K562 (cell line): ENCODE data around the gene GCK. TPM values are rescaled to one million over a fixed set of nuclear protein-coding genes. Genes with fewer than 3 reads are reported as not detected.

Source experiments
- BHLHE40 ChIP-seq: IDR thresholded peaks from 2 replicates; pipeline ENCODE4 v1.6.1; 2011; ENCODE audit warnings: low read length, improper control_type of control experiment
- BRD9 ChIP-seq: fragments of 450-650 bp; IDR thresholded peaks from 2 replicates; pipeline ENCODE4 v1.6.1; 2018; ENCODE audit warnings: low read depth; ENCODE audit not compliant: partially characterized antibody
- C11orf30 ChIP-seq: fragments of 450-650 bp; IDR thresholded peaks from 2 replicates; pipeline ENCODE4 v1.6.1; 2016; ENCODE audit warnings: low read depth, mild to moderate bottlenecking
- CBX2 ChIP-seq: fragments of 200-600 bp; sonication (generic); IDR thresholded peaks from one replicate; pipeline ENCODE4 v1.6.1; 2012; ENCODE audit warnings: mild to moderate bottlenecking, low read length, inconsistent platforms; ENCODE audit not compliant: insufficient read depth, poor library complexity, severe bottlenecking
- ELF1 ChIP-seq: fragments of 200-800 bp; sonication (Bioruptor generic); IDR thresholded peaks from 2 replicates; pipeline ENCODE4 v1.6.1; 2016; ENCODE audit warnings: missing genetic modification characterization, missing compliant biosample characterization
- ELF2 ChIP-seq: fragments of 250-450 bp; sonication (Bioruptor Pico); IDR thresholded peaks from 2 replicates; pipeline ENCODE4 v1.5.0; 2021; ENCODE audit warnings: mild to moderate bottlenecking
- ETS2 ChIP-seq: IDR thresholded peaks from 2 replicates; pipeline ENCODE4 v1.6.1; 2016; ENCODE audit warnings: borderline replicate concordance, missing genetic modification characterization, mild to moderate bottlenecking, moderate library complexity, missing compliant biosample characterization; ENCODE audit not compliant: poor library complexity, severe bottlenecking
- EZH2 ChIP-seq: IDR thresholded peaks from 2 replicates; pipeline ENCODE4 v1.6.1; 2012; ENCODE audit warnings: low read depth, mild to moderate bottlenecking, inconsistent platforms, low read length, borderline replicate concordance
- GTF2A2 ChIP-seq: IDR thresholded peaks from 2 replicates; pipeline ENCODE4 v1.6.1; 2016; ENCODE audit warnings: mild to moderate bottlenecking, missing genetic modification characterization, missing compliant biosample characterization
- HNRNPLL ChIP-seq: fragments of 200-400 bp; formaldehyde crosslinking; IDR thresholded peaks from 2 replicates; pipeline ENCODE4 v1.6.1; 2017; ENCODE audit warnings: low read length, low read depth, mild to moderate bottlenecking; ENCODE audit not compliant: poor library complexity, severe bottlenecking
- KLF10 ChIP-seq: fragments of 250-450 bp; sonication (Bioruptor Pico); IDR thresholded peaks from 2 replicates; pipeline ENCODE4 v1.6.1; 2021; ENCODE audit warnings: matching md5 sums
- NONO ChIP-seq, 2 experiments: fragments of 200-400 bp in 1 of 2; fragments of 450-650 bp in 1 of 2; formaldehyde crosslinking in 1 of 2; IDR thresholded peaks; 2 replicates each; pipeline ENCODE4 v1.6.1; 2017; ENCODE audit warnings: low read depth in 2 of 2, mild to moderate bottlenecking in 2 of 2, moderate library complexity in 2 of 2, low read length in 1 of 2
- NUFIP1 ChIP-seq: fragments of 450-650 bp; IDR thresholded peaks from 2 replicates; pipeline ENCODE4 v1.6.1; 2018; ENCODE audit not compliant: partially characterized antibody
- PRMT5 ChIP-seq: sonication (generic); formaldehyde crosslinking; IDR thresholded peaks from 2 replicates; pipeline ENCODE4 v1.5.0; 2020; ENCODE audit warnings: missing genetic modification reagents
- PRPF4 ChIP-seq: fragments of 200-400 bp; formaldehyde crosslinking; IDR thresholded peaks from one replicate; pipeline ENCODE4 v1.6.1; 2017; ENCODE audit warnings: low read length, low read depth, mild to moderate bottlenecking; ENCODE audit not compliant: insufficient read depth, poor library complexity, severe bottlenecking
- RAD51 ChIP-seq: fragments of 450-650 bp; IDR thresholded peaks from 2 replicates; pipeline ENCODE4 v1.7.1; 2016; ENCODE audit warnings: low read depth, mild to moderate bottlenecking, borderline replicate concordance
- SIN3B ChIP-seq: fragments of 450-650 bp; IDR thresholded peaks from 2 replicates; pipeline ENCODE4 v1.6.1; 2017; ENCODE audit warnings: low read depth, mild to moderate bottlenecking, moderate library complexity
- ZBED1 ChIP-seq: IDR thresholded peaks from 2 replicates; pipeline ENCODE4 v1.6.1; 2014
- ZNF384 ChIP-seq: IDR thresholded peaks from 2 replicates; pipeline ENCODE4 v1.6.1; 2012; ENCODE audit warnings: low read depth, low read length, improper control_type of control experiment
- ZNF551 ChIP-seq: fragments of 250-450 bp; sonication (Bioruptor Pico); IDR thresholded peaks from 2 replicates; pipeline ENCODE4 v1.5.0; 2021; ENCODE audit warnings: mild to moderate bottlenecking, moderate library complexity
- ZNF586 ChIP-seq: fragments of 450-650 bp; formaldehyde crosslinking; conservative IDR thresholded peaks from 2 replicates; pipeline ENCODE4 v1.4.0; 2020; ENCODE audit warnings: mild to moderate bottlenecking, moderate library complexity
- polyA plus RNA-seq, 8 experiments: library from polyadenylated mRNA; depleted of rRNA in 4 of 8; stranded (reverse) in 5 of 8; unstranded in 3 of 8; fragments of >200 nt; fragmentation: Nextera tagmentation in 2 of 8; fragmentation: Illumina TruSeq in 1 of 8; extraction: Ambion mirVana in 2 of 8; extraction: Trizol in 1 of 8; gene quantifications; 2 replicates each; pipeline versions ENCODE4 v1.2.1 to v1.2.3, GENCODE V29; 2011 to 2014; ENCODE audit warnings: inconsistent platforms in 1 of 8, missing spikeins in 1 of 8
- total RNA-seq, 7 experiments: library from RNA; depleted of rRNA in 6 of 7; stranded (reverse); fragments of >200 nt in 6 of 7; fragmentation: Illumina TruSeq in 2 of 7; extraction: Trizol in 2 of 7; gene quantifications; 2 replicates each; pipeline versions ENCODE4 v1.2.1 to v1.2.3, GENCODE V29; 2011 to 2021; ENCODE audit warnings: low replicate concordance in 1 of 7
- TF ChIP-seq, protein P1 (sequence below): fragments of 250-450 bp; sonication (Bioruptor Pico); IDR thresholded peaks from 2 replicates; pipeline ENCODE4 v1.4.0; 2020; ENCODE audit warnings: mild to moderate bottlenecking, moderate library complexity
- TF ChIP-seq, protein P2 (sequence below): fragments of 450-650 bp; IDR thresholded peaks from 2 replicates; pipeline ENCODE4 v1.6.1; 2016; ENCODE audit warnings: borderline replicate concordance
- TF ChIP-seq, protein P3 (sequence below): conservative IDR thresholded peaks from 2 replicates; pipeline ENCODE4 v1.6.1; 2011; ENCODE audit warnings: low read depth, mild to moderate bottlenecking, low read length; ENCODE audit not compliant: control insufficient read depth

The GCK gene
- total and polyA plus RNA-seq, 9 of the 15 experiments (the other 6 are each of a cell fraction or from before 2014, with no cell fraction given) = 0.11 to 0.55 (median 0.16) TPM; not detected in 3

- TF ChIP-seq NONO (IDR thresholded peaks at IDR 0.05; ENCODE audit: low read depth in 2 of 2, low read length in 1 of 2) = no peak
- no peak for TF ChIP-seq CBX2
- TF ChIP-seq, protein P1, sequence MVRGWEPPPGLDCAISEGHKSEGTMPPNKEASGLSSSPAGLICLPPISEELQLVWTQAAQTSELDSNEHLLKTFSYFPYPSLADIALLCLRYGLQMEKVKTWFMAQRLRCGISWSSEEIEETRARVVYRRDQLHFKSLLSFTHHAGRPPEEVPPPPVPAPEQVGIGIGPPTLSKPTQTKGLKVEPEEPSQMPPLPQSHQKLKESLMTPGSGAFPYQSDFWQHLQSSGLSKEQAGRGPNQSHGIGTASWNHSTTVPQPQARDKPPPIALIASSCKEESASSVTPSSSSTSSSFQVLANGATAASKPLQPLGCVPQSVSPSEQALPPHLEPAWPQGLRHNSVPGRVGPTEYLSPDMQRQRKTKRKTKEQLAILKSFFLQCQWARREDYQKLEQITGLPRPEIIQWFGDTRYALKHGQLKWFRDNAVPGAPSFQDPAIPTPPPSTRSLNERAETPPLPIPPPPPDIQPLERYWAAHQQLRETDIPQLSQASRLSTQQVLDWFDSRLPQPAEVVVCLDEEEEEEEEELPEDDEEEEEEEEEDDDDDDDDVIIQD = no peak
- no peak for TF ChIP-seq ELF2 (CRISPR knock-in tag)
- TF ChIP-seq RAD51 = no peak; the same call in 1 of the 2 replicates
- no peak for TF ChIP-seq ZBED1
- no peak for TF ChIP-seq BRD9
- no peak for TF ChIP-seq ZNF551
- TF ChIP-seq, protein P2, sequence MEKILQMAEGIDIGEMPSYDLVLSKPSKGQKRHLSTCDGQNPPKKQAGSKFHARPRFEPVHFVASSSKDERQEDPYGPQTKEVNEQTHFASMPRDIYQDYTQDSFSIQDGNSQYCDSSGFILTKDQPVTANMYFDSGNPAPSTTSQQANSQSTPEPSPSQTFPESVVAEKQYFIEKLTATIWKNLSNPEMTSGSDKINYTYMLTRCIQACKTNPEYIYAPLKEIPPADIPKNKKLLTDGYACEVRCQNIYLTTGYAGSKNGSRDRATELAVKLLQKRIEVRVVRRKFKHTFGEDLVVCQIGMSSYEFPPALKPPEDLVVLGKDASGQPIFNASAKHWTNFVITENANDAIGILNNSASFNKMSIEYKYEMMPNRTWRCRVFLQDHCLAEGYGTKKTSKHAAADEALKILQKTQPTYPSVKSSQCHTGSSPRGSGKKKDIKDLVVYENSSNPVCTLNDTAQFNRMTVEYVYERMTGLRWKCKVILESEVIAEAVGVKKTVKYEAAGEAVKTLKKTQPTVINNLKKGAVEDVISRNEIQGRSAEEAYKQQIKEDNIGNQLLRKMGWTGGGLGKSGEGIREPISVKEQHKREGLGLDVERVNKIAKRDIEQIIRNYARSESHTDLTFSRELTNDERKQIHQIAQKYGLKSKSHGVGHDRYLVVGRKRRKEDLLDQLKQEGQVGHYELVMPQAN = no peak
- TF ChIP-seq ZNF384 = no peak
- no peak for TF ChIP-seq NUFIP1
- no peak for TF ChIP-seq PRPF4
- TF ChIP-seq, protein P3, sequence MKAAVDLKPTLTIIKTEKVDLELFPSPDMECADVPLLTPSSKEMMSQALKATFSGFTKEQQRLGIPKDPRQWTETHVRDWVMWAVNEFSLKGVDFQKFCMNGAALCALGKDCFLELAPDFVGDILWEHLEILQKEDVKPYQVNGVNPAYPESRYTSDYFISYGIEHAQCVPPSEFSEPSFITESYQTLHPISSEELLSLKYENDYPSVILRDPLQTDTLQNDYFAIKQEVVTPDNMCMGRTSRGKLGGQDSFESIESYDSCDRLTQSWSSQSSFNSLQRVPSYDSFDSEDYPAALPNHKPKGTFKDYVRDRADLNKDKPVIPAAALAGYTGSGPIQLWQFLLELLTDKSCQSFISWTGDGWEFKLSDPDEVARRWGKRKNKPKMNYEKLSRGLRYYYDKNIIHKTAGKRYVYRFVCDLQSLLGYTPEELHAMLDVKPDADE = peak; percentile 84
- no peak for TF ChIP-seq EZH2
- no peak for TF ChIP-seq ELF1 (tag)
- TF ChIP-seq KLF10 (CRISPR knock-in tag) = no peak
- no peak for TF ChIP-seq SIN3B
- no peak for TF ChIP-seq HNRNPLL
- TF ChIP-seq GTF2A2 (tag) = no peak
- TF ChIP-seq BHLHE40 = peak; percentile 58; the same call in 1 of the 2 replicates
- no peak for TF ChIP-seq ZNF586 (CRISPR knock-in tag)
- TF ChIP-seq PRMT5 = no peak
- TF ChIP-seq ETS2 = no peak
- no peak for TF ChIP-seq C11orf30
Measured at GRCh38 chr7:44147026-44147991, 41.9 kb downstream of the GCK start (continued).
